ENCODE data around the gene CMSS1.

The CMSS1 gene

GRCh38 chr3:99867594-99868310 is 50.1 kb downstream of the CMSS1 start:
- TF ChIP-seq GABPA (IDR thresholded peaks at IDR 0.05; ENCODE audit: low read depth) (no peak), POLR2AphosphoS5 (IDR thresholded peaks at IDR 0.05; ENCODE audit: low read depth) (no peak), REST (IDR thresholded peaks at IDR 0.05; ENCODE audit: insufficient replicate concordance, low read depth) (no peak), SPI1 (IDR thresholded peaks at IDR 0.05; ENCODE audit: borderline replicate concordance, low read depth) (no peak), CTCF (IDR thresholded peaks at IDR 0.05; ENCODE audit: insufficient read depth, low read length) (no peak)
- Histone ChIP-seq H3K27ac (replicated peaks) (no peak overlapping the region), H3K27me3 (ENCODE audit: insufficient read depth, poor library complexity, severe bottlenecking) (no peaks in the 10 kb centered on the region), H3K4me3 (replicated peaks; ENCODE audit: insufficient read depth, low read length) (no peak overlapping the region)
- no peak for DNase-seq (ENCODE audit: low read depth in 1 of 2, low spot score in 1 of 2)

- H3K4me3 ChIP-seq (replicated peaks; ENCODE audit: insufficient read depth, low read length), result no peak overlapping the region
- H3K27me3 ChIP-seq (ENCODE audit: insufficient read depth, poor library complexity, severe bottlenecking), result no peaks in the 10 kb centered on the region
- DNase-seq (ENCODE audit: low read depth in 1 of 2, low spot score in 1 of 2), result no peak
- no peak overlapping the region for H3K27ac ChIP-seq (replicated peaks)
- TF ChIP-seq REST (IDR thresholded peaks at IDR 0.05; ENCODE audit: insufficient replicate concordance, low read depth) (no peak), CTCF (IDR thresholded peaks at IDR 0.05; ENCODE audit: insufficient read depth, low read length) (no peak), POLR2AphosphoS5 (IDR thresholded peaks at IDR 0.05; ENCODE audit: low read depth) (no peak)
Measured at GRCh38 chr3:99868311-99868646, 50.6 kb downstream of the CMSS1 start.

GRCh38 chr3:99869621-99870020 is 52.0 kb downstream of the CMSS1 start:
- no peak overlapping the region for H3K4me3 ChIP-seq (replicated peaks; ENCODE audit: insufficient read depth, low read length)
- no peak for TF ChIP-seq CTCF (IDR thresholded peaks at IDR 0.05; ENCODE audit: insufficient read depth, low read length)
- H3K27me3 ChIP-seq (ENCODE audit: insufficient read depth, poor library complexity, severe bottlenecking), result no peaks in the 10 kb centered on the region
- H3K27ac ChIP-seq (replicated peaks), result no peak overlapping the region
- no peak for DNase-seq (ENCODE audit: low read depth in 1 of 2, low spot score in 1 of 2)

- DNase-seq (ENCODE audit: low read depth in 1 of 2, low spot score in 1 of 2), result no peak
- Histone ChIP-seq H3K27me3 (ENCODE audit: insufficient read depth, poor library complexity, severe bottlenecking) (no peaks in the 10 kb centered on the region), H3K4me3 (replicated peaks; ENCODE audit: insufficient read depth, low read length) (no peak overlapping the region), H3K27ac (replicated peaks) (no peak overlapping the region)
- TF ChIP-seq GABPA (IDR thresholded peaks at IDR 0.05; ENCODE audit: low read depth) (no peak), REST (IDR thresholded peaks at IDR 0.05; ENCODE audit: insufficient replicate concordance, low read depth) (no peak), POLR2AphosphoS5 (IDR thresholded peaks at IDR 0.05; ENCODE audit: low read depth) (no peak), SPI1 (IDR thresholded peaks at IDR 0.05; ENCODE audit: borderline replicate concordance, low read depth) (no peak), CTCF (IDR thresholded peaks at IDR 0.05; ENCODE audit: insufficient read depth, low read length) (no peak)
Measured at GRCh38 chr3:99870712-99871111, 53.0 kb downstream of the CMSS1 start.
